Esophagus (tissue), 2 donors: ENCODE results near the gene HEATR5A. TPM values are rescaled to one million over a fixed set of nuclear protein-coding genes. Genes with fewer than 3 reads are reported as not detected.
A peak's percentile ranks its signal among the peaks of the same experiment; 100 is the strongest.

Source experiments
- H3K27ac ChIP-seq, 2 donors: one replicate each; pipeline ENCODE4 v1.5.1; 2013; ENCODE audit warnings: low read depth in 2 of 2, mild to moderate bottlenecking in 2 of 2, inconsistent platforms in 1 of 2, low read length in 1 of 2, moderate library complexity in 1 of 2
- H3K27me3 ChIP-seq, 2 donors: one replicate each; pipeline ENCODE4 v1.6.1; 2013; ENCODE audit warnings: low read length in 2 of 2, control low read depth in 1 of 2, mild to moderate bottlenecking in 1 of 2; ENCODE audit not compliant: insufficient read depth in 2 of 2, control insufficient read depth in 1 of 2
- H3K36me3 ChIP-seq, 2 donors: one replicate each; pipeline ENCODE4 v1.6.1; 2013; ENCODE audit warnings: low read length in 1 of 2; ENCODE audit not compliant: control insufficient read depth in 2 of 2, insufficient read depth in 2 of 2
- H3K4me1 ChIP-seq, 2 donors: one replicate each; pipeline ENCODE4 v1.6.1; 2013; ENCODE audit warnings: low read length in 1 of 2; ENCODE audit not compliant: control insufficient read depth in 2 of 2, insufficient read depth in 2 of 2
- H3K4me3 ChIP-seq, 2 donors: one replicate each; pipeline ENCODE4 v1.5.1; 2013; ENCODE audit warnings: low read length in 2 of 2, mild to moderate bottlenecking in 2 of 2, low read depth in 1 of 2, moderate library complexity in 1 of 2
- H3K9me3 ChIP-seq, 2 donors: one replicate each; pipeline ENCODE4 v1.6.1; 2013; ENCODE audit warnings: mild to moderate bottlenecking in 2 of 2, low read depth in 1 of 2, low read length in 1 of 2, moderate library complexity in 1 of 2; ENCODE audit not compliant: control insufficient read depth in 2 of 2, insufficient read depth in 1 of 2
- WGBS, 2 donors: extraction: QIAGEN DNeasy Blood & Tissue Kit; methylation state at CpG; one replicate each; pipeline ENCODE4 v1.1.7; 2013; 5-methylcytosine and 5-hydroxymethylcytosine counted together
- polyA plus RNA-seq, 2 donors: library from polyadenylated mRNA; stranded (reverse); fragments of 200-250 nt; gene quantifications; one replicate each; pipeline ENCODE4 v1.2.3, GENCODE V29; 2013
- donor health status: healthy with polysubstance abuse.
- donor health status: Bipolar disorder and iron deficiency.

The HEATR5A gene
- polyA plus RNA-seq, 2 donors = 6.2 to 8.9 TPM

DNA sequence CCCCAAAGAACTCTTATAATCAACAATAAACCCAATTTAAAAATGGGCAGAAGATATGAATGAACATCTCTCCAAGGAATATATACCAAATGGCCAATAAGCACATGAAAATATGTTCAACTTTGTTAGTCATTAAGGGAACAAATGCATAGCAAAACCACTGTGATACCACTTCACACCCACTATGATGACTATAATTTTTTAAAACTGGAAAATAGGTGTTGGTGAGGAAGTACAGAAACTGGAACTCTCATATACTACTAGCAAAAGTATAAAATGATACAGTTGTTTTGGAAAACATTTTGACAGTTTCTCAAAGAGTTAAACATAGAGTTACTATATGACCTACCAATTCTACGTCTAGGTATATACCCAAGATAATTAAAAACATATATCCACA lies 9.4 kb upstream of the HEATR5A start:
- Histone ChIP-seq H3K36me3 (no peaks in the 10 kb centered on the region), H3K27me3 (no peaks in the 10 kb centered on the region), H3K4me1 (no peaks in the 10 kb centered on the region), H3K9me3 (no peaks in the 10 kb centered on the region), H3K27ac (no peak overlapping the region), H3K4me3 (no peak overlapping the region)
- WGBS, 2 donors = 85 to 91% methylated on average over 1 of the region's 1 CpG

DNA sequence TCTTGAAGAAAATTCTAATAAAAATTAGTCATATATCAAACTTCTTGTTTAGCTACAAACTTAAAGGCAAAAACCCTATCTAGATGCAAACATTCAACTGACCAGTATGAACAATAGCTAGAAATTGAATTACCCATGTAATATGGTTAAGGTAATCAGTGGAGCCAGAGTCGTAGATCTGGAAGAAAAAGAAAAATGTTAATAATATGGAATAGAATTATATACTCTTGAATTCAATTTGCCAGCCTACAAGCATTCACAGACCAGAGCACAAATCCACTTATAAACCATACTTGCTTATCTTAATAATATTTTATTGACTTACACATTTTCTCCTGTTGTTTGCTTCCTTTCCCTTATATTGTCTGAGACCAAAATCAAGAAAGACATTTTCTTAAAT lies 7.7 kb upstream of the HEATR5A start:
- 95 to 97% methylated on average over 1 of the region's 1 CpG for WGBS, 2 donors
- Histone ChIP-seq H3K4me3 (no peak overlapping the region), H3K27me3 (no peaks in the 10 kb centered on the region), H3K4me1 (no peaks in the 10 kb centered on the region), H3K9me3 (no peaks in the 10 kb centered on the region), H3K27ac (no peak overlapping the region), H3K36me3 (no peaks in the 10 kb centered on the region)

DNA sequence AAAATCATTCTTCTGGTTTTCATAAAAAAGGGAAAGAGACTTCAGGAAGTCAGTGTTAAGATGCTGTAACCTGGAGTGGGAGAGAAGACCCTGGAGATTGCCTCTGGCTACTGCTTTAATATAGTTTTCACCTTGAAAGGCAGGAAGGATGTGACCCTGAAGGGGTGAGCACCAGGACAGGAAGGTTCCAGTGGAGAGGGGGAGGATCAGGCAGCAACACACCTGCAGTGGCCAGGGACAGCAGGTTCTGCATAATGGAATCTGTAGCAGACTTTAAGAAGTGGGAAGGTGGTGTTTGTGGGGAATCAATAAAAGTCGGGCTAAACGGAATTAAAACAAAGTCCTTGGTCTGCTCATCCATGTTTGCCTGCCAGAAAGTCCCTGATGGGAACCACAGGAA lies 6.3 kb upstream of the HEATR5A start:
- WGBS, 2 donors = 60 to 63% methylated on average over 2 of the region's 2 CpGs
- H3K27ac ChIP-seq = no peak overlapping the region
- no peaks in the 10 kb centered on the region for H3K27me3 ChIP-seq
- H3K36me3 ChIP-seq = no peaks in the 10 kb centered on the region
- H3K4me3 ChIP-seq = no peak overlapping the region
- H3K9me3 ChIP-seq = no peaks in the 10 kb centered on the region
- no peaks in the 10 kb centered on the region for H3K4me1 ChIP-seq

DNA sequence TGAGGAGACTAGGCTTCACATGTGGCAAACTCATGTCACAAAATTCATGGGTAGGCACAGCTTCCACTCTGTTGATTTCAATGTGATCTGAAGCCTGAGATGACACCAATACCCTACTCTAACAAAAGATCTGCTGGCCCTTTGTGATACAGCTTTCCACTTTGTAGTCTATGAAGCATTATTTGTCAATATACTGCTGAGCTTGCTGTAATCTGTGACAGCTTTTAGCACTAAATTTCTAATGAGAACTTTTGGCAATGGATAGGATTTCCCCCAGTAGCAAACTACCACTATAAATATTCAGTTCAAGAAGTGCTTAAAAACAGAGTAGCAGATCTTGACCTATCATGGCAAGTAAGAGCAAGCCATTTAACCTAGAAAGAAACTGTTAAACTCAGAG lies 5.6 kb upstream of the HEATR5A start:
- no peaks in the 10 kb centered on the region for H3K9me3 ChIP-seq
- no peaks in the 10 kb centered on the region for H3K27me3 ChIP-seq
- H3K4me1 ChIP-seq = no peaks in the 10 kb centered on the region
- no peaks in the 10 kb centered on the region for H3K36me3 ChIP-seq
- H3K4me3 ChIP-seq = no peak overlapping the region
- H3K27ac ChIP-seq = no peak overlapping the region

DNA sequence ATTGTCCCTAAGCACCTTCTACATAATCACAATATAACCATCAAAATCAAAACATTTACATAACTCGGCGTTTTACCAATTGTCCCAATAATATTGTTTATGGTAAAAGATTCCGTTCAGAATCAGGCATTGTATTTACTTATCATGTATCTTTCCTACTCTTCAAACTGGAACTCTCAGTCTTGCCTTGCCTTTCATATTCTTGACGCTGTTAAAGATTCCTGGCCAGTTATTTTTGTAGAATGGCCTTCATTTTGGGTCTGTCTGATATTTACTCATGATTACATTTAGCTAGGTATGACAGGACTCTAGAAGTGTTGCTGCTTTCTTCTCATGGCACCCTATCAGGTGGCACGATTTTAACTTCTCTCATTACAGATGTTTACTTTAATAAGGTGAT lies 850 bp upstream of the HEATR5A start:
- Histone ChIP-seq H3K9me3 (no peaks in the 10 kb centered on the region), H3K4me3 (peak overlapping the region in 1 of 2 donors; percentile 89), H3K36me3 (peaks cover 0 to 2% of the 10 kb centered on the region in 2 donors), H3K4me1 (no peaks in the 10 kb centered on the region), H3K27me3 (no peaks in the 10 kb centered on the region), H3K27ac (no peak overlapping the region)
- whole genome bisulfite sequencing, 2 donors = 75 to 90% methylated on average over 5 of the region's 5 CpGs

DNA sequence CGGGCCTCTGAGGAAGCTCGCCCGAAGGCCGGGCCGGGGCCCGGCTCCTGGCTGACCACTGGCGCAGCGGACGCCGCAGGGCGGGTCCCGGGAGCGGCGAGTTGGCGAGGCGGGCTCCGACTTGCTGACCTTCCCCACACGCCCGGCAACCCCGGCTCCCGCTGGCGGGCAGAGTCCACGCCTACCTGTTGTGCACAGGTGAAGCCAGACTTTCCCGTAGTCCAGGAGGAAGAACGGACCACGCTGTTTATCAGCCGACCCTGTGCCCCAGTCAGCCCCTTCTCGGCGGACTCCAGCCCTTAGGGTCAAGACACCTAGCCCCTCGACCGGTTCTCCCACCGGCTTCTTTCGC lies 407 bp downstream of the HEATR5A start:
- no peaks in the 10 kb centered on the region for H3K27me3 ChIP-seq
- H3K4me1 ChIP-seq = no peaks in the 10 kb centered on the region
- WGBS, 2 donors = 0 to 1% methylated on average over 33 of the region's 33 CpGs
- no peaks in the 10 kb centered on the region for H3K9me3 ChIP-seq
- H3K4me3 ChIP-seq = peak overlapping the region; percentile 89 to 90
- peak overlapping the region; percentile 56 to 89 for H3K27ac ChIP-seq
- peaks cover 0 to 2% of the 10 kb centered on the region in 2 donors for H3K36me3 ChIP-seq

DNA sequence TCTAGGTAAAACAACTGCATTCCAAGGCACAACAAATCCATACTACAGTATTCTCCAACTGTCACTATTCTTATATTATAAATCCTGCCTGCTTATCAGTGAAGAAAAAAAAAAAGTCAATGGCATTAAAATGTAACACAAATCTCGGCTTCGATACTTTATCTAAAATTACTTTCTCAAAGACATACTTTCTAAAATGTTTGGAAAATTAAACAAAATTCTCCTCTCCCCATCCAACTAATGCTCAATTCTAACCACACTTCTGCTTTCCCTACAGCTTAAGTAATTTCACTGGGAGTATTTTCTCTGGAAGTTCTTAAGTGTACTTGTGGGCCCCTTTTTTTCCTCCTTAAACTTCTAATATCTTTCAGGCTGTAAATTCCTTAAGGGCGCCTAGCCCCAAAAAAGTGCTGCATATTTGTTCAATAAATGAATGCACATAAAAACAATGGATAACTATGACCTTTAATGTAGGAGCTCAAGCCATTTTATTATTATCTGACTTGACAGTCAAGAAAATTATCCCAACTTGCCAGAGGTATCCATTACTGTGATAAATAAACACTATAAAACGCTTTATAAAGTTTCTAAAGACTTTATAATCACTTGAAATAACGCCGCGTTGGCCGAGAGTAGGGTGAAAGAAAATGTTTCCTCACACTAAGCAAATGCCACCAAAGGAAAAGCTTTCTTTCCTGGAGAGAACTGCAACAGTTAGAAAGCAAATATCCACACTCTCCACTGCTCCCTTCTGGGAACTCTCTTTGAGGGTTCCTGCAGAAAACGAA lies 977 bp downstream of the HEATR5A start:
- no peaks in the 10 kb centered on the region for H3K9me3 ChIP-seq
- H3K36me3 ChIP-seq = peaks cover 0 to 2% of the 10 kb centered on the region in 2 donors
- WGBS, 2 donors = 9 to 12% methylated on average over 9 of the region's 9 CpGs
- no peaks in the 10 kb centered on the region for H3K4me1 ChIP-seq
- H3K27ac ChIP-seq = peak overlapping the region; percentile 56 to 89
- peak overlapping the region; percentile 89 to 90 for H3K4me3 ChIP-seq
- H3K27me3 ChIP-seq = no peaks in the 10 kb centered on the region

DNA sequence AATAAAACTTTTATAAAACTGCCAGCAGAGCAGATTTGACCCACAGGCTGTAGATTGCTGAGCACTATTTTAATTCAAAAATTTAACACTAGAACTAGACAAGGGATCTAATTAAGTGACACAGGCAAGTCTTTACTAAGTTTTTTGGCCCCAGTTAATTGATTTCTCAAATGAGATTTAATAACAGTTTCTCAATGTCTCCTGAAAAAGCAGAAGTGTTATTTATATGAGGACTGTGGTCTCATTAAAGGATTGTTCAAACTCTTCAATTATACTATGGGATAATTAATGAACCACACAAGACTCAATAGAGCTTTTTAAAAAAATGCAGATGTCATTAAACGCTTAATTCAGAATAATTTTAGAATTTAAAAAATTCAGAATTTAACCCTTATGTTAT lies 1.9 kb downstream of the HEATR5A start:
- no peaks in the 10 kb centered on the region for H3K9me3 ChIP-seq
- no peak overlapping the region for H3K27ac ChIP-seq
- WGBS, 2 donors = 36 to 42% methylated on average over 1 of the region's 1 CpG
- peaks cover 0 to 2% of the 10 kb centered on the region in 2 donors for H3K36me3 ChIP-seq
- H3K27me3 ChIP-seq = no peaks in the 10 kb centered on the region
- H3K4me3 ChIP-seq = no peak overlapping the region
- no peaks in the 10 kb centered on the region for H3K4me1 ChIP-seq

DNA sequence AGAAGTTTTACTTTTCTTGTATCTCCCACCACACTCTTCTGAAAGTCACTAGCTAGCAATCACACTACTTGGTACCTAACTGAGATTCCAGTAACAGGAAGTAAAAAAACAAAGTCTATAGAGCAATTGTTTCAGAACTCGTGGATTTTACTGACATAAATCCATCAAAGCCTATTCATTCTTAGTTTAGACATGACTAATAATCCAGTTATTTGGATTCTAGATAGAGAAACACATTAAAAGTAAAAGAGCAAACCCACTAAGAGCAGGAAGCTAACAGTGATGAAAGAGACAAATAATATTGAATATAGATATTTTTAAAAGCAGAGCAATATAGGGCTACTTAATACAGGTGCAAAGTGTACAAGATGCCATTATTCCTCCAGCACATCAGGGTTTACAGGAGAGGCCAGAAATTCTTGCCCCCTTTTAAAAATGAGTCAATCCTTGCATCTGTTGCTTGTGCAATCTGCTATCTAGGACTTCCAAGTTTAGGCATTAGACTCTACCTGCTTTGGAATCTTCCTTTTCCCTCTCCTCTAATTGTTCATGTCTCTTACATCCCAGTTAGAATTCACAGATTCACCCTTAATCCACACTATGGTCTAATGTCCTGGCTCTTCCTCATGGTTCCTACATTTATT lies 6.0 kb downstream of the HEATR5A start:
- Histone ChIP-seq H3K4me1 (no peaks in the 10 kb centered on the region), H3K9me3 (no peaks in the 10 kb centered on the region), H3K27ac (no peak overlapping the region), H3K36me3 (peaks cover 0 to 2% of the 10 kb centered on the region in 2 donors), H3K27me3 (no peaks in the 10 kb centered on the region), H3K4me3 (no peak overlapping the region)
- WGBS, 2 donors = 9 to 16% methylated on average over 1 of the region's 1 CpG

DNA sequence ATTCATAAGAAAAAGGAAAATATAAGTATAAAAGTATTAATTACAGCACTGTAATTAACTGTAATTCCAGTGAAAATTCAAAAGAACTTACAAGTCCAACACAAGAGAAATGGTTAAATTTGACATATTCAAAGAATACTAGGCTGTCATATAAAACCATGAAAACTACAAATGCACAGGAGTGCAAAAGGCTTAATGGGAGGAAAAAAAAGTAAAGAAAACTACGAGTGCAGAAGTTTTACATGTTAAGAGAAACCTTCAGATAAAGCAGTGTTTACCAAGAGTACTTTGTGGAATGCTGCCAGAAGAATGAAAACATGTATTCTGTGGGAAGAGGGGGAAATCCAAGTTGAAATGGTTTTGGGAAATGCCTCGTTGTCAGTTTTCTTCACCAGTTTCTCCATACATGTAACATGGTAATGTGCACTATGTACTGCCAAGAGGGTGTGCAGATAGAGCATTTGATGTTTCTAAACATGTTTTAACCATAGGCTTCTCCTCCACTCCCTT lies 9.1 kb downstream of the HEATR5A start:
- no peaks in the 10 kb centered on the region for H3K36me3 ChIP-seq
- H3K4me1 ChIP-seq = no peaks in the 10 kb centered on the region
- no peaks in the 10 kb centered on the region for H3K9me3 ChIP-seq
- H3K4me3 ChIP-seq = no peak overlapping the region
- H3K27ac ChIP-seq = no peak overlapping the region
- no peaks in the 10 kb centered on the region for H3K27me3 ChIP-seq
- WGBS, 2 donors = 16 to 18% methylated on average over 2 of the region's 2 CpGs
